Tibial artery (tissue), 4 donors: ENCODE data around the gene DHFR2.

Source experiments
- DNase-seq, 2 donors: peaks; one replicate each; pipeline ENCODE4 v3.0.0-alpha.2; 2019
- H3K27ac ChIP-seq, 2 donors: fragments of 200-600 bp; sonication (generic) in 1 of 2; 1 replicate in 1 of 2; 2 replicates in 1 of 2; pipeline ENCODE4 v1.5.1; 2018 to 2019; ENCODE audit warnings: mild to moderate bottlenecking in 1 of 2
- H3K27me3 ChIP-seq, 2 donors: fragments of 200-600 bp; sonication (generic) in 1 of 2; one replicate each; pipeline versions ENCODE4 v1.5.1 to v1.6.0; 2016 to 2019
- H3K36me3 ChIP-seq, 3 donors: fragments of 200-600 bp; sonication (generic) in 2 of 3; one replicate each; pipeline ENCODE4 v1.5.1; 2016 to 2019; ENCODE audit warnings: mild to moderate bottlenecking in 2 of 3
- H3K4me1 ChIP-seq, 4 donors: fragments of 200-600 bp; sonication (generic) in 2 of 4; 1 replicate in 3 of 4; 2 replicates in 1 of 4; pipeline ENCODE4 v1.5.1; 2016 to 2019
- H3K4me3 ChIP-seq, 2 donors: fragments of 200-600 bp; sonication (generic) in 1 of 2; 1 replicate in 1 of 2; 2 replicates in 1 of 2; pipeline ENCODE4 v1.5.1; 2018 to 2019; ENCODE audit warnings: mild to moderate bottlenecking in 2 of 2
- H3K9me3 ChIP-seq, 3 donors: fragments of 200-600 bp; sonication (generic) in 1 of 3; one replicate each; pipeline ENCODE4 v1.5.1; 2016 to 2019
- CTCF ChIP-seq, 2 experiments: fragments of 200-600 bp in 1 of 2; fragments of 450-650 bp in 1 of 2; IDR thresholded peaks; one replicate each; pipeline ENCODE4 v1.5.1; 2017 to 2019; ENCODE audit warnings: antibody characterized with exemption in 2 of 2, mild to moderate bottlenecking in 1 of 2, moderate library complexity in 1 of 2
- intact Hi-C: fragments of 100-400 bp; cut with DNase I; formaldehyde crosslinking; loops from one replicate; pipeline ENCODE4 v1.15.0; 2023; ENCODE audit warnings: low total_unique reads

Gene DHFR2

GRCh38 chr3:94043285-94043684 is 19.4 kb downstream of the DHFR2 start:
- no peak for TF ChIP-seq CTCF (IDR thresholded peaks at IDR 0.05)
- H3K27ac ChIP-seq, result no peak overlapping the region
- H3K4me3 ChIP-seq, result no peak overlapping the region
- no peaks in the 10 kb centered on the region for H3K27me3 ChIP-seq
- H3K4me1 ChIP-seq, result no peaks in the 10 kb centered on the region
- no peak for DNase-seq
- H3K9me3 ChIP-seq, result no peaks in the 10 kb centered on the region
- intact Hi-C loops, result no loop called here
- peaks cover 12 to 26% (median 14%) of the 10 kb centered on the region in 3 donors for H3K36me3 ChIP-seq

- peaks cover 0 to 11% (median 0%) of the 10 kb centered on the region in 3 donors for H3K36me3 ChIP-seq
- DNase-seq, result no peak
- TF ChIP-seq CTCF (IDR thresholded peaks at IDR 0.05), result peak; percentile 22 to 30
- intact Hi-C loops, result no loop called here
- no peak overlapping the region for H3K4me3 ChIP-seq
- H3K27me3 ChIP-seq, result no peaks in the 10 kb centered on the region
- H3K4me1 ChIP-seq, result no peaks in the 10 kb centered on the region
- no peak overlapping the region for H3K27ac ChIP-seq
- H3K9me3 ChIP-seq, result no peaks in the 10 kb centered on the region
These were observed 25.7 kb downstream of the DHFR2 start for GRCh38 chr3:94036909-94037507.

GRCh38 chr3:94028093-94028837 is 34.5 kb downstream of the DHFR2 start, which contains the start of gene STX19:
STX19 (minus strand) TSS chr3:94028597; CDS start chr3:94015269, 13,328 bp downstream.
- TF ChIP-seq CTCF (IDR thresholded peaks at IDR 0.05), result no peak
- Histone ChIP-seq H3K27me3 (no peaks in the 10 kb centered on the region), H3K9me3 (no peaks in the 10 kb centered on the region), H3K4me1 (peaks cover 0 to 22% (median 0%) of the 10 kb centered on the region in 4 donors), H3K27ac (no peak within 1 kb of the TSS), H3K4me3 (no peak within 1 kb of the TSS), H3K36me3 (no peaks in the 10 kb centered on the region)
- DNase-seq, result no peak
- intact Hi-C loops, result no loop called here

GRCh38 chr3:94026623-94027022 is 36.1 kb downstream of the DHFR2 start:
- TF ChIP-seq CTCF (IDR thresholded peaks at IDR 0.05), result no peak
- Histone ChIP-seq H3K36me3 (peaks cover 0 to 3% (median 0%) of the 10 kb centered on the region in 3 donors), H3K4me1 (peaks cover 0 to 22% (median 0%) of the 10 kb centered on the region in 4 donors), H3K27me3 (no peaks in the 10 kb centered on the region), H3K9me3 (no peaks in the 10 kb centered on the region), H3K4me3 (no peak overlapping the region), H3K27ac (no peak overlapping the region)
- intact Hi-C loops, result no loop called here
- no peak for DNase-seq

GRCh38 chr3:94024385-94024784 is 38.3 kb downstream of the DHFR2 start:
- Histone ChIP-seq H3K4me3 (peak overlapping the region; percentile 4 to 15), H3K27me3 (no peaks in the 10 kb centered on the region), H3K27ac (peak overlapping the region; percentile 50 to 52), H3K4me1 (peaks cover 0 to 22% (median 0%) of the 10 kb centered on the region in 4 donors), H3K36me3 (peaks cover 0 to 3% (median 0%) of the 10 kb centered on the region in 3 donors), H3K9me3 (no peaks in the 10 kb centered on the region)
- DNase-seq, result no peak
- intact Hi-C loops, result no loop called here
- no peak for TF ChIP-seq CTCF (IDR thresholded peaks at IDR 0.05)
